IPS-20b (cell line): ENCODE measurements around the gene SLC25A13.
"Not testable (repeated sequence)": the region's sequence is repeated elsewhere in the genome, so short reads cannot be mapped to it uniquely, and the experiment has no call there.

Experiments
- H3K27ac ChIP-seq: one replicate; pipeline ENCODE4 v1.5.1; 2013; ENCODE audit warnings: low read length
- H3K27me3 ChIP-seq: 2 replicates; pipeline ENCODE4 v1.6.1; 2013; ENCODE audit warnings: mild to moderate bottlenecking, low read length, inconsistent platforms; ENCODE audit not compliant: insufficient read depth
- H3K36me3 ChIP-seq: 2 replicates; pipeline ENCODE4 v1.6.1; 2013; ENCODE audit warnings: low read depth, mild to moderate bottlenecking, inconsistent platforms, low read length, moderate library complexity; ENCODE audit not compliant: insufficient read depth
- H3K4me1 ChIP-seq: 2 replicates; pipeline ENCODE4 v1.6.1; 2013; ENCODE audit warnings: mild to moderate bottlenecking, control low read depth, inconsistent platforms, low read length, moderate library complexity; ENCODE audit not compliant: insufficient read depth
- H3K4me3 ChIP-seq: 2 replicates; pipeline ENCODE4 v1.5.1; 2013; ENCODE audit warnings: mild to moderate bottlenecking, low read length, inconsistent platforms
- H3K9ac ChIP-seq: 2 replicates; pipeline ENCODE4 v1.6.1; 2013; ENCODE audit warnings: low read depth, mild to moderate bottlenecking, inconsistent platforms, low read length, moderate library complexity
- H3K9me3 ChIP-seq: 2 replicates; pipeline ENCODE4 v1.6.1; 2013; ENCODE audit warnings: mild to moderate bottlenecking, low read depth, low read length, inconsistent platforms; ENCODE audit not compliant: insufficient read depth

SLC25A13 gene

DNA sequence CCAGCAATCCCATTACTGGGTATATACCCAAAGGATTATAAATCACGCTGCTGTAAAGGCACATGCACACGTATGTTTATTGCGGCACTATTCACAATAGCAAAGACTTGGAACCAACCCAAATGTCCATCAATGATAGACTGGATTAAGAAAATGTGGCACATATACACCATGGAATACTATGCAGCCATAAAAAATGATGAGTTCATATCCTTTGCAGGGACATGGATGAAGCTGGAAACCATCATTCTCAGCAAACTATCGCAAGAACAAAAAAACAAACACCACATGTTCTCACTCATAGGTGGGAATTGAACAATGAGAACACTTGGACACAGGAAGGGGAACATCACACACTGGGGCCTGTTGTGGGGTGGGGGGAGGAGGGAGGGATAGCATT, 28.0 kb downstream of the SLC25A13 start:
- H3K4me1 ChIP-seq, H3K9ac ChIP-seq: not testable (repeated sequence)

DNA sequence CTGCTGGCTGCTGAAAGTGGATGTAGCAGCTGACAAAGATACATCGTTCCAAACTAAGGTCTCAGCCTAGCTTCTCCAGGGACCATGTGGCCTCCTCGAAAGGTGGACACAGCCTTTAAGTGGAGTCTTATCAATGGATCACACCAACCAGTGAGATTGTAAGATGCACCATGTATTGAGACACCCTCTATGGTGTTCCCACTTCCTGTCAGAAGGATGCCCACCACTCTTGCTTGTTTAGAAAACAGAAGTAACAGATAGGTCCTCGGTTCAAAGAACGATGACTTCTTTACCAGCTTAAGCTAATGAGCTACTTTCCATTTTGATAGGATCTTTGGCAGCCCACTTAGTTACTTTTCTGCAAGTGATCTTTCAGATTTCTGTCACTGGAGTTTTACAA, 34.3 kb downstream of the SLC25A13 start:
- H3K27me3 ChIP-seq, result no peaks in the 10 kb centered on the region
- H3K36me3 ChIP-seq, result no peaks in the 10 kb centered on the region
- H3K9me3 ChIP-seq, result peaks cover 4% of the 10 kb centered on the region; the same call in 1 of the 2 replicates
- H3K4me1 ChIP-seq, result peaks cover 3% of the 10 kb centered on the region; the same call in 1 of the 2 replicates
- no peak overlapping the region for H3K9ac ChIP-seq
- no peak overlapping the region for H3K27ac ChIP-seq
- no peak overlapping the region for H3K4me3 ChIP-seq

More for the DNA sequence above, 28.0 kb downstream of the SLC25A13 start:
- H3K9me3 ChIP-seq, H3K27ac ChIP-seq, H3K27me3 ChIP-seq, H3K4me3 ChIP-seq: not testable (repeated sequence)
- H3K36me3 ChIP-seq, result peaks cover 10% of the 10 kb centered on the region; the same call in 1 of the 2 replicates

GRCh38 chr7:96287132-96287531, 34.8 kb downstream of the SLC25A13 start:
- Histone ChIP-seq H3K36me3 (no peaks in the 10 kb centered on the region), H3K27me3 (no peaks in the 10 kb centered on the region), H3K27ac (no peak overlapping the region), H3K9me3 (peaks cover 4% of the 10 kb centered on the region; the same call in 1 of the 2 replicates), H3K9ac (no peak overlapping the region), H3K4me3 (no peak overlapping the region), H3K4me1 (peaks cover 3% of the 10 kb centered on the region; the same call in 1 of the 2 replicates)

DNA sequence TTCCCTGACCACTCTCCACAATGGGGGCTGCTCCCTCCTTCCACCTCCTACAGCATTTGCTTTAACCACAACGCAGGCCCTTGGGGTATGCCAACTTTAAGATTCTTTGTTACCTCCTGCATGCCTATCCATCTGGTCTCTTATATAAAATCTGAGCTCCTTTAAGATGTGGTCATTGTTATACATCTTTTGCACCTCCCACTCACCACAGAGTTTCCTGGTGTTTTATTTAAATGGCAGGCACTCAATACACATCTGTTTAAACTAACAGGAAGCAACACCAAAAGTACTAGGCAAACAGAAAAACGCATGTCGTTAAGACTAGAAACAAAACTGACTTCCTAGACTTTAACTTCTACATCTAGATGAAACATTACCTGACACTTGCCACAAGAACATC, 36.3 kb downstream of the SLC25A13 start:
- no peaks in the 10 kb centered on the region for H3K36me3 ChIP-seq
- H3K27ac ChIP-seq, result no peak overlapping the region
- no peaks in the 10 kb centered on the region for H3K27me3 ChIP-seq
- peaks cover 4% of the 10 kb centered on the region; the same call in 1 of the 2 replicates for H3K9me3 ChIP-seq
- H3K9ac ChIP-seq, result no peak overlapping the region
- no peak overlapping the region for H3K4me3 ChIP-seq
- H3K4me1 ChIP-seq, result peaks cover 3% of the 10 kb centered on the region; the same call in 1 of the 2 replicates

DNA sequence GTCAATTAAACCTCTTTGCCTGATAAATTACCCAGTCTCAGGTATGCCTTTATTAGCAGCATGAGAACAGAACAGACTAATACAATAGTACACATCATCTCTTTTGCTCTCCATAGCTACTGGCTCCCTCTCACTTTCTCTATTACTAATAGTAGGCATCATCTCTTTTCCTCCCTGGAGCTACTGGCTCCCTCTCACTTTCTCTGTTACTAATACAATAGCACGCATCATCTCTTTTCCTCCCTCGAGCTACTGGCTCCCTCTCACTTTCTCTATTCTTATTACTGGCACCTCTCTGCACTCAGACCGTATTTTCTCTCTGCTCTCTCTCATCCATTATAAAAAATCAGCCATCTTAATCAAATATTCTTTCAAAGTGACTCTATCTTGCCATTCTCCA, 37.1 kb downstream of the SLC25A13 start:
- H3K27me3 ChIP-seq, result no peaks in the 10 kb centered on the region
- peaks cover 4% of the 10 kb centered on the region; the same call in 1 of the 2 replicates for H3K9me3 ChIP-seq
- H3K4me3 ChIP-seq, result no peak overlapping the region
- no peak overlapping the region for H3K27ac ChIP-seq
- H3K9ac ChIP-seq, result no peak overlapping the region
- H3K36me3 ChIP-seq, result no peaks in the 10 kb centered on the region
- H3K4me1 ChIP-seq, result peaks cover 3% of the 10 kb centered on the region; the same call in 1 of the 2 replicates

DNA sequence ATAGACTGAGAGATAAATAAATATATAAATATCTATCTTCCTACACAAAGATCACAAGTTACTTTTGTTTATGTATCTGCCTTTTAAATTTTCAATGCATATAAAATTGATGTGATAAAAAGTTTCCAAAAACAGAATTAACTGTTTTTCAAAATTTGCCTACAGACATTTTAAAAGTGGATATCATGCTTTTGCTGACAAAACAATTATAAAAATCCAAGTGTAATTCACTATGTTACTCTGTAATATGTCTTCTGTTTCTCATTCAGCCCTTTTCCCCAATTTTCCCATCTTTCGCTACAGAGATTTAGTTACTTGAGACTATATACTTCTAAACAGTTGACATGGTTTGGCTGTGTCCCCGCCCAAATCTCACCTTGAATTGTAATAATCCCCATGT, 37.7 kb downstream of the SLC25A13 start:
- no peaks in the 10 kb centered on the region for H3K36me3 ChIP-seq
- H3K9me3 ChIP-seq, result peaks cover 4% of the 10 kb centered on the region; the same call in 1 of the 2 replicates
- no peak overlapping the region for H3K9ac ChIP-seq
- H3K27ac ChIP-seq, result no peak overlapping the region
- H3K4me3 ChIP-seq, result no peak overlapping the region
- peaks cover 3% of the 10 kb centered on the region; the same call in 1 of the 2 replicates for H3K4me1 ChIP-seq
- no peaks in the 10 kb centered on the region for H3K27me3 ChIP-seq

DNA sequence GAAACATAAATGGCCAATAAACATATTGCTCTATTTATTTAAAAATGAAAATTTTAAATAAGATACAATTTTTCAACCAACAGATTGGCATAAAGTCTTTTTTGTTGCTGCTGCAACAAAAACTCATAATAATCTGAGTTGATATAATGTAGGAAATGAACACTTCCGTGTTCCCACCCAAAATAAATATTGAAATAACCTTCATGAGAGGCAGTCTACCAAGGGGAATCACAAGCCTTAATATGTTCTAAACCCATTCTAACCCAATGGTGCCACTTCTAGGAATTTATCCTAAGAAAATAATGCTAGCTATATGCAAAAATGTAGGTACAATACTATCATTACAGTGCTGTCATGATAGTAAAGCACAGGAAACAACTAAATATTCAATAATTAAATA, 39.1 kb downstream of the SLC25A13 start:
- Histone ChIP-seq H3K9me3 (no peaks in the 10 kb centered on the region), H3K36me3 (no peaks in the 10 kb centered on the region), H3K9ac (no peak overlapping the region), H3K4me1 (peaks cover 3% of the 10 kb centered on the region; the same call in 1 of the 2 replicates), H3K27me3 (no peaks in the 10 kb centered on the region), H3K4me3 (no peak overlapping the region), H3K27ac (no peak overlapping the region)

DNA sequence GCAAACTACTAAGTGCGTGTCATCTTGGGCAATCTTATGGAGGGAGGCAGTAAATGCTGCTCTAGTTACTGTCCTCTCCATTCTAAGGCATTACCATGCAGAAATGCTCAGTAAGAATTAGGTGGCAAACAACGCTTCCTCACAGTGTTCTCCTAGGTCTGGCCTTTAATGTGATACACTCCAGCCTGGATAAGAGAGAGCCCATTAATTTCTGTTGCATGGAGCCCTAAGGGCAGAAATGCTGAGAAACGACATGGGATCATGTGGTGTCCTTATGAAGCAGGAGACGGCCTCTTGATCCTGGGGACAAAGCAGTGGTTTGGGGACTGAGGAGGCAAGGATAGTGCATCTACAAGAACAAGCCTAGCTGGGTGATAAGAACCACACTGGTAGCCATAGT, 44.0 kb downstream of the SLC25A13 start:
- Histone ChIP-seq H3K27me3 (no peaks in the 10 kb centered on the region), H3K4me3 (no peak overlapping the region), H3K36me3 (peaks cover 15% of the 10 kb centered on the region), H3K4me1 (no peaks in the 10 kb centered on the region), H3K9me3 (no peaks in the 10 kb centered on the region), H3K9ac (no peak overlapping the region), H3K27ac (no peak overlapping the region)

DNA sequence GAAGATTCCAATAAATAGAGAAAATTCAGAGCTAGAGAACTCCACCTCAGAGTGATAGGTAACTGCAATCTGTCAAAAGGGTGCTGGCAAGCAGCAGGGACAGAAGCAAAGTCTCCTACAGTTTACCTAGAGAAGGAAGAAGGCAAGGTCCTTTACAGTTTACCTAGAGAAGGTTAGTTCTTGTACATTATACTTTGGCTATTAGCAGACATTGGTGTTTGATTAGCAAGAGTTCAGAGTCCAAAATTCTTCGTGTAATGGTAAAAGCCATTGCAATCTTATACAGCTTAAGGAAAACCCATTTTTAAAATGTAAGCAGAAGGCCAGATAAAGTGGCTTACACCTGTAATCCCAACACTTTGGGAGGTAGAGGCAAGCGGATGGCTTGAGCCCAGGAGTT, 45.9 kb downstream of the SLC25A13 start:
- no peaks in the 10 kb centered on the region for H3K4me1 ChIP-seq
- no peak overlapping the region for H3K4me3 ChIP-seq
- no peaks in the 10 kb centered on the region for H3K9me3 ChIP-seq
- H3K27me3 ChIP-seq, result no peaks in the 10 kb centered on the region
- no peak overlapping the region for H3K27ac ChIP-seq
- peaks cover 15% of the 10 kb centered on the region for H3K36me3 ChIP-seq
- H3K9ac ChIP-seq, result no peak overlapping the region

GRCh38 chr7:96273716-96274115, 48.2 kb downstream of the SLC25A13 start:
- Histone ChIP-seq H3K27ac (no peak overlapping the region), H3K27me3 (no peaks in the 10 kb centered on the region), H3K9ac (no peak overlapping the region), H3K36me3 (peaks cover 15% of the 10 kb centered on the region), H3K4me3 (no peak overlapping the region), H3K4me1 (no peaks in the 10 kb centered on the region), H3K9me3 (no peaks in the 10 kb centered on the region)

DNA sequence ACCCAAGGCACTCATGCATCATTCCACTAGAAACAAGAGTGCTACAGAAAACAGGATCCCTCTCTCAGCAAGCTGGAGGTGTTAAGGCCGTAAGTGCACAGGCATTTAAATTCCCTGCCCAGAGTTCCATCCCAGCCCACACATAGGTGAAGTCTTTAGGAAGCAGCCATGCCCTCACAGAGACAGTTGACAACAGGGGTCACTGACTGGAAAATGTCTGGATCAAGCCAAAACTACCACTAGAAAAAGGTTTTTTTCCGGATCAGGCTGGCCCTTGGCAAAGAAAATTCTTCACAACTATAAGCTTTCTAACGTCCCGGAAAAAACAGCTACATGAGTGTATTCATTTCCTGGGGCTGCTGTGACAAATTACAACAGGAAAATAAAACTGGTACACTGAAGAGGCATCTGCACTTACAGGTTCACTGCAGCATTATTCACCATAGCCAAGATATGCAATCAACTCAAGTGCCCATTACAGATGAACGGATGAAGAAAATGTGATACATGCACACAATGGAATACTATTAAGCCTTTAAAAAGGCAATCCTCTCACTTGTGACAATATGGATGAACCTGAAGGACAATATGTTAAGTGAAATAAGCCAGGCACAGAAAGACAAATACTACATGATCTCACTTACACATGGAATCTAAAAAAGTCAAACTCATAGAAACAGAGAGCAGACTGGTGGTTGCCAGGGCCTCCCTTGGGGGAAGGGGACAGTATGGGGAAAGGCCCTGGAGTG, 52.5 kb downstream of the SLC25A13 start:
- H3K27me3 ChIP-seq, result no peaks in the 10 kb centered on the region
- H3K4me3 ChIP-seq, result no peak overlapping the region
- H3K36me3 ChIP-seq, result peaks cover 18% of the 10 kb centered on the region; the same call in 1 of the 2 replicates
- H3K9me3 ChIP-seq, result no peaks in the 10 kb centered on the region
- no peak overlapping the region for H3K27ac ChIP-seq
- no peak overlapping the region for H3K9ac ChIP-seq
- no peaks in the 10 kb centered on the region for H3K4me1 ChIP-seq

DNA sequence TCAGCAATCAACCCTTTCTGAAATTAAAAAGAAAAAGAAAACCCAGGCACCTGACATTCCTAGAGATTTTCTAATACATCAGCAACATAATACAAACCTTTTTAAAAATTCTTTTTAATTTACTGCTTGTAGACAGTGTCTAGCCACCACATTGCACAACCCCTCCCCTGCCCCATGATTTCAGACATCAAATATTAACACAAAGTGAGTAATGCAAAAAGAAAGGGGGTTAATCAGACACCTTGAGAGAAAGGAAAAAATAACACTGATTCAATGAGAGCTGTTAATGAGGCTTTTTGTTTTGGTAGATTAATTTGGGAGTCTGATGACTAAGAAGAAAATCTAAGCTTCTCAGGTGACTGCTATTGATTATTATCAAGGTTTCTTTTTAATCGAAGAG, 55.3 kb downstream of the SLC25A13 start:
- peaks cover 11% of the 10 kb centered on the region; the same call in 1 of the 2 replicates for H3K36me3 ChIP-seq
- H3K9me3 ChIP-seq, result no peaks in the 10 kb centered on the region

More for the DNA sequence above, 55.3 kb downstream of the SLC25A13 start:
- no peaks in the 10 kb centered on the region for H3K4me1 ChIP-seq
- H3K4me3 ChIP-seq, result no peak overlapping the region
- no peak overlapping the region for H3K9ac ChIP-seq
- H3K27ac ChIP-seq, result no peak overlapping the region
- no peaks in the 10 kb centered on the region for H3K27me3 ChIP-seq
